Stimulated activated naive B cell treated with anti-CD40 and anti-IgM and Interleukin-4, amounts not matched to agents 10 μg/mL and 1 μg/mL and 100 μg/mL, for 72 hours (primary cell): Measurements from ENCODE around the gene LACTB.
"Not testable (repeated sequence)": the region's sequence is repeated elsewhere in the genome, so short reads cannot be mapped to it uniquely, and the experiment has no call there.

Source experiments
- ATAC-seq, 2 donors: fragments of 150-1000 bp; cut with Tn5 transposase; replicated peaks; 2 replicates each; pipeline ENCODE4 v1.10.0; 2021; ENCODE audit warnings: moderate library complexity in 1 of 2
- DNase-seq: peaks from one replicate; pipeline ENCODE4 v3.0.0; 2021
- H3K27ac Mint-ChIP-seq: one replicate; pipeline ENCODE4 v1.8.0; 2022; ENCODE audit warnings: mild to moderate bottlenecking, mixed read lengths
- H3K27me3 Mint-ChIP-seq, 2 donors: one replicate each; pipeline ENCODE4 v1.8.0; 2022; ENCODE audit warnings: mixed read lengths in 2 of 2
- H3K36me3 Mint-ChIP-seq, 2 donors: one replicate each; pipeline ENCODE4 v1.8.0; 2022; ENCODE audit warnings: mixed read lengths in 2 of 2, mild to moderate bottlenecking in 1 of 2
- H3K4me1 Mint-ChIP-seq, 2 donors: one replicate each; pipeline ENCODE4 v1.8.0; 2022; ENCODE audit warnings: mixed read lengths in 2 of 2, mild to moderate bottlenecking in 1 of 2
- H3K4me3 Mint-ChIP-seq, 2 donors: one replicate each; pipeline ENCODE4 v1.8.0; 2022; ENCODE audit warnings: mild to moderate bottlenecking in 2 of 2, mixed read lengths in 2 of 2, moderate library complexity in 1 of 2
- H3K9me3 Mint-ChIP-seq, 2 donors: one replicate each; pipeline ENCODE4 v1.8.0; 2022; ENCODE audit warnings: mixed read lengths in 2 of 2, mild to moderate bottlenecking in 1 of 2

The LACTB gene

DNA sequence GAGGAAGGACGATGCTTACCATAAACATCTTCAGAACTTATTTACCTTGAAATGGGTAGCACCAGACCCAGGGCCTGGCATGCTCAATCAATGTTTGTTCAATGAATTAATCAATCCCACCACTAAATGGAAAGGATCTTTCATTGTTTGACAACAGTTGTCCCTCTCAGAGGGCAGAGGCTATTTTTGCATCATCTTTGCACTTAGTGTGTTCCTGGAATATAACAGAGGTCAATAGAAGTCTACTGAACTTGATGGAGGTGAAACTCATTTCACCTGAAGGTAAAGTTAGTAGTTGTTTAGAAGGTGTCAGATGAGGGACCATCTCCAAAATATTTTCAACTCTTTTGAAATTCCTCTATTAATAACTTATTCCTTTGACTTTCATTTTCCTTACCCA, 36.9 kb upstream of the LACTB start:
- ATAC-seq (no peak), DNase-seq (no peak)
- no peaks in the 10 kb centered on the region for H3K36me3 Mint-ChIP-seq
- H3K27ac Mint-ChIP-seq, result no peak overlapping the region
- no peak overlapping the region for H3K4me3 Mint-ChIP-seq
- peaks cover 0 to 23% of the 10 kb centered on the region in 2 donors for H3K27me3 Mint-ChIP-seq
- no peaks in the 10 kb centered on the region for H3K9me3 Mint-ChIP-seq
- peaks cover 0 to 4% of the 10 kb centered on the region in 2 donors for H3K4me1 Mint-ChIP-seq

DNA sequence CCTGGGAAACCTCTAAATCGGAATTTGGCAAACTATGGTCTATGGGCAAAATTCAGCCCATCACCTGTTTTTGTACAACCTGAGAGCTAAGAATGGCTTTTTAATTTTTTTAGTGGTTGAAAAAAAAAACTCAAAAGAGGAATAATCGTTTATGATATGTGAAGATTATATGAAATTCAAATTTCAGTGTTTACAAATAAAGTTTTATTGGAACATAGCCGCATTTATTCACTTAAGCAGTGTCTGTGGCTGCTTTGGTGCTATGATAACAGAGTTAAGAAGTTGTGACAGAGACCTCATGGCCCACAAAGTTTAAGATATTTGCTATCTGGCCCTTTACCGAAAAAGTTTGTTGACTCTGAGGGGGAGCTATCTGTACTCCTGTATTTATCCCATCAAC, 36.4 kb upstream of the LACTB start:
- DNase-seq (no peak), ATAC-seq (no peak)
- Mint-ChIP-seq H3K27me3 (peaks cover 0 to 19% of the 10 kb centered on the region in 2 donors), H3K4me1 (peaks cover 0 to 4% of the 10 kb centered on the region in 2 donors), H3K27ac (no peak overlapping the region), H3K36me3 (no peaks in the 10 kb centered on the region), H3K9me3 (no peaks in the 10 kb centered on the region), H3K4me3 (no peak overlapping the region)

DNA sequence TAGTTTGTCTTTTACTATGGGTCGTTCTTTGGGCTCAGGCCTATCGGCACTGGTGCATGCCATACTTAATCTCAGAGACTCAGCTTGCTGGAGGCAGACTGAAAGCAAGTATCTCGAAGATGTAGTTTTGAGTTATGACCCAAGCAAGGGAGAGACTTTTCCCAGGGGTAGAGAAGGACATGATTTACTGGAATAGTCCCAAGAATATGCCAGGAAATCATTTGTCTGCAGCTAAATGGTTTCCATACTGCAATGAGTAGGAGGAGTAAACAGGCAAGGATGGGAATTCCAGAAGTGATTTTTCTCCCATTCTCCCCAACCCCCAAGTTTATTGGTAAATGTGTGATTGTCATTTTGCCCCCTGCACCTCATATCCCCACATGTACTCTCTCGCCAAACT, 35.4 kb upstream of the LACTB start:
- no peak overlapping the region for H3K4me3 Mint-ChIP-seq
- peaks cover 0 to 4% of the 10 kb centered on the region in 2 donors for H3K4me1 Mint-ChIP-seq
- H3K27me3 Mint-ChIP-seq, result peaks cover 0 to 11% of the 10 kb centered on the region in 2 donors
- ATAC-seq, result no peak
- no peak for DNase-seq
- H3K9me3 Mint-ChIP-seq, result no peaks in the 10 kb centered on the region
- H3K36me3 Mint-ChIP-seq, result no peaks in the 10 kb centered on the region
- H3K27ac Mint-ChIP-seq, result no peak overlapping the region

DNA sequence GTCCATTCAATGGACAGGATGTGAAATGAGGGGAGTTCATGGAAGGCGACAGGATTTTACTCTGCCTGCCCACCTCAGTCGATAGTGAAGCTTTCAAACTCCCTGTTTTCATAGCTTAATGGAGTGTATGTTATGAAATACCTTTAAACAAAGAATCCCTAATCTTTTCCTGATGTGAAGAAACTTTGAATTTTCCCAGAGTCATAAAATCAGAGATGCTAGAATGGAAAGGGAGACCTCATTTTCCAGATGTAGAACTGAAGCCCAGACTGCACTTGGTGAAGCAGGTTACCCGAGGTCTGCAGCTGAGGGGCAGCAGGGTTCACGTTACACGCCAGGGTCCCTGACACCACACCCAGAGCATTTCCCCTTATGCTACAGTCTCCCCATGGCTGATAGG, 34.7 kb upstream of the LACTB start:
- Mint-ChIP-seq H3K9me3 (no peaks in the 10 kb centered on the region), H3K27ac (no peak overlapping the region)
- ATAC-seq, result no peak

DNA sequence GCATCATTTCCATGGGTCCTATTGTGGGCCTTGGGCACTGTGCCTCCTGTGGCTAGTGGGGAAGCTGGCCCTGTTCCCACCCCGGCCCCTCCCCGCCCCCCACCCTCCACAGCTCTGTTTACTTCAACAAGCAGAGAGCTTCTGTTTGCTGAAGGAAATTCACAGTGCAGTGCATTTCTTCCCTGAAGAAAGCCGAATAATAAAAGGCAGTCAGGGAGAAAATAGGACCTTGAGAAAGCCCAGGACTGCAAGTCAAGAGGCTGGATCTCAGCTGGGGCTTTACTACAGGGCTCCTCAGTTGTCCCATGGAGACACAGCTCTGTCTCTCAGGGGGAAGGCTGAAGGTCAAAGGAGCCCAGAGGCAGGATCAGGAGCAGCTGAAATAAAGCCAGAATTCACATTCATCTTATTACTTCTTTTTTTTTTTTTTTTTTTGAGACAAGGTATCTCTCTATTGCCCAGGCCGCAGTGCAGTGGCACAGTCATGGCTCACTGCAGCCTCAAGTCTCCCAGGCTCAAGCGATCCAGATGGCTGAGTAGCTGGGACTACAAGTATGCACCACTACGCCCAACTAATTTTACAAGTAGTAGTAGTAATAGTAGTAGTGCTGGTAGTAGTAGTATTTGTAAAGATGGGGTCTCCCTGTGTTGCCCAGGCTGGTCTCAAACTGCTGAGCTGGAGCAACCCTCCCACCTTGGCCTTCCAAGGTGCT, 33.0 kb upstream of the LACTB start:
- no peak for ATAC-seq

More for the DNA sequence above, 34.7 kb upstream of the LACTB start:
- Mint-ChIP-seq H3K4me3 (no peak overlapping the region), H3K36me3 (no peaks in the 10 kb centered on the region), H3K4me1 (peaks cover 0 to 4% of the 10 kb centered on the region in 2 donors), H3K27me3 (peaks cover 0 to 11% of the 10 kb centered on the region in 2 donors)
- DNase-seq, result no peak

DNA sequence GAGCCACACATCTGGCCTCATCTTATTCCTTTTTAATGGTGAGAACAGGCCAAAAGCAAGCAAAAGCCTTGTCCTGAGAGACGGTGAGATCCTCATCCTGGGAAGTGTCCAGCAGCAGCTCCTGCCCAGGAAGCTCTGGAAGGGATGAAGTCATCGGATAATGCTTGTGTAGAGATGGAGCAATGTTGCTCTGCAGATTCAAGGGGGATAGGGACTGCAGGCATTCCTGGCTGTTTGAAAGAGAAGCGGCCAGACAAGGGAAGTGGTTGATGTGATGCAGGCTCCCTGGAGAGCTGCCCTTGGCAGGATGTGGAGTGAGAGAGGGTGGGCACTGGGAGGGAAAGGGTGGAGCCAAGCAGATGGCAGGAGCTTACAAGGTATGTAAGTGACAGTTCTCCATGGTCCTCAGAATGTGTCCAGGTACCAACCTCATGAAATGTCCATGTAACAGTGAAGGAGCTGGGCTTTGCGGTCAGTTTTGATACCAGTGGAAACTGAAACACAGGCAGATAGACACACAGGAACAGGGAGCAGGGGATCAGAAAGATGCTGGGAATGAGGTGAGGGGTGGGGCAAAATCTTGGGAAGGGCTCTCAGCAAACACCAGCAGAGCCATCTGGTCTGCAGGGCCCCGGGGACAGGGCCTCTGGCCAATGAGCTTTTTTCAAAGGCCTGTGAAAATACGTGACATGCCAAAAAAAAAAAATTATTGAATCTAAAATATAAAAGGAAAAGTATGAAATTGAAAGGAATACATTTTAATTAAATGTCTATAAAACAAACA, 32.2 kb upstream of the LACTB start:
- Mint-ChIP-seq H3K4me3 (no peak overlapping the region), H3K27ac (no peak overlapping the region), H3K4me1 (peaks cover 6 to 7% of the 10 kb centered on the region in 2 donors), H3K36me3 (no peaks in the 10 kb centered on the region), H3K27me3 (peaks cover 0 to 4% of the 10 kb centered on the region in 2 donors), H3K9me3 (no peaks in the 10 kb centered on the region)
- no peak for ATAC-seq
- DNase-seq, result no peak

More for the DNA sequence above, 33.0 kb upstream of the LACTB start:
- H3K4me1 Mint-ChIP-seq, result peaks cover 5 to 7% of the 10 kb centered on the region in 2 donors
- H3K27me3 Mint-ChIP-seq, result peaks cover 0 to 4% of the 10 kb centered on the region in 2 donors
- no peak for DNase-seq
- H3K4me3 Mint-ChIP-seq, result no peak overlapping the region
- H3K9me3 Mint-ChIP-seq, result no peaks in the 10 kb centered on the region
- H3K27ac Mint-ChIP-seq, result no peak overlapping the region
- no peaks in the 10 kb centered on the region for H3K36me3 Mint-ChIP-seq

DNA sequence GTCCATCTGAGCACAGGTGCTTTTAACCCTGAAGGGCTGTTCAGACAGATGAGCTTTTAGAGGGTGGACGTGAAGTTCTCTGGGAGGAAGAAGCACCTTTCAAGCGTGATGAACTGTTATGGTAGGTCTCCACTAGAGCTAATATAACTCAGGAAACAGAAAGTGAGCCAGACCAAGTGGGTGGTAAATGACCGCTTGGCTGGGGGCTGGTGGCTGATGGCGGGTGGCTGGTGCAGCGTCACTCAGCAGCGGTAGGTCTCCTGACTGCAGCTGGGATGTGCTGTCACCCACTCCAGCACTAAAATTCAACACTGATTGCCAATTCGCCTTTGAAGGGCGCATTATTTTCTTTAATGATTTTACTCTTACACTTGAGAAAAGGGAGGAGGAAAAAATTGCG, 31.2 kb upstream of the LACTB start:
- H3K36me3 Mint-ChIP-seq, result no peaks in the 10 kb centered on the region
- no peak overlapping the region for H3K4me3 Mint-ChIP-seq
- peaks cover 0 to 4% of the 10 kb centered on the region in 2 donors for H3K27me3 Mint-ChIP-seq
- H3K9me3 Mint-ChIP-seq, result no peaks in the 10 kb centered on the region
- H3K27ac Mint-ChIP-seq, result no peak overlapping the region
- H3K4me1 Mint-ChIP-seq, result peaks cover 6 to 7% of the 10 kb centered on the region in 2 donors
- DNase-seq, result no peak
- ATAC-seq, result no peak

DNA sequence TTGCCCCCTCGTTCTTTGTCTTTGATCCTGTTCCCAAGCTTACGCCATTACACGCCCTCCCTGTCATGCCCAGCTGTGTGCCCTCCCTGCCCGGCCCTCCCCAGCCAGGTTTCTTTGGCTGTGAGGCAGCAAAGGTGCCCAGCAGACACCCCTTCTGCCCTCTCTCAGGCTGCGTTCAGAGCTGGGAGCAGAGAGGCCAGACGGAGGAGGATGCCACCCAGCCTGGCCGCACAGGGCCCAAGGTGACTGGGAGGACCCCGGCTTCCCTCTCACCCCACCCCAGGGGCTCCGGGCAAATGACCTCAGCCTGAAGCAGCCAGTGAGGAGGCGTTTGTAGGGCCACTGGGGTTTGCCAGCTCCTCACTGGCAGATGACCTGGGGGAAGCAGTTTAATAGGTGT, 30.8 kb upstream of the LACTB start:
- ATAC-seq, result no peak
- H3K36me3 Mint-ChIP-seq, result no peaks in the 10 kb centered on the region
- H3K27ac Mint-ChIP-seq, result no peak overlapping the region
- peaks cover 6 to 7% of the 10 kb centered on the region in 2 donors for H3K4me1 Mint-ChIP-seq
- no peak for DNase-seq
- H3K27me3 Mint-ChIP-seq, result peaks cover 0 to 4% of the 10 kb centered on the region in 2 donors
- H3K9me3 Mint-ChIP-seq, result no peaks in the 10 kb centered on the region
- H3K4me3 Mint-ChIP-seq, result no peak overlapping the region

DNA sequence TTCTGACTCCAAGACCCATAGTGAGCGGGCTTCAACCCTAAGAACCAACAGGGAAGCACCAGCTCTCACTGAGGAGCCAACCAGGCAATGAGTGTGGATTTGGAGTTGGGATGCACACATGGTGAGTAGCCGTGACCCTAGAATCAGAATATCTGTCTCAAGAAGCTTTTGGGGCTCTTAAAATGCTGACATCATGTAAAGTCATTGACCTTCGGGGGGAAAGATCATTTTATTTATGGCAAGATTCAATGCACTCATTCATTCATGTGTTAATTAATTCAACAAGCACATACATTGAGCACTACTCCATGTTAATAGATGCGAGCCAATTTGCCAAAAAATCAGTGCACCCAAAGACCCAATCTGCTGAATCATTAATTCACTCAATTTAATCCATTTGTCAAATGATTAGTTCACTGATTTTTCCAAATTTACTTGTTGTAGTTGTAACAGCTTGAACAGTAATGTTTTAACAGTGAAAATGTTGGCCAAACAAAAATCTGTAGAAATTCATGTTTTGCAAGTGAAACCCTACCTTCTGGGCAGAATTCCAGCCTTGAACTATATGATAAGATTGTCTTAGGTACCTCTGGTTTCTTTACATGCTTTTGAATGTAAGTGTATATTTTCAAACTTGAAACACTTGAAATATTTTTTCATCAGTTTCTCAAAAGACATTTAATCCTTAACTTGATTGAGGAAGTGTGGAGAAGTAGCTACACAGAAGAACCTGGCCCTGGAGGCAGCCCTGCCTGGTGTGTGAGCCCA, 29.8 kb upstream of the LACTB start:
- H3K27me3 Mint-ChIP-seq, result peaks cover 0 to 4% of the 10 kb centered on the region in 2 donors
- no peaks in the 10 kb centered on the region for H3K9me3 Mint-ChIP-seq
- ATAC-seq (no peak), DNase-seq (no peak)
- H3K4me1 Mint-ChIP-seq, result peaks cover 6 to 7% of the 10 kb centered on the region in 2 donors
- no peak overlapping the region for H3K4me3 Mint-ChIP-seq
- no peak overlapping the region for H3K27ac Mint-ChIP-seq
- no peaks in the 10 kb centered on the region for H3K36me3 Mint-ChIP-seq

DNA sequence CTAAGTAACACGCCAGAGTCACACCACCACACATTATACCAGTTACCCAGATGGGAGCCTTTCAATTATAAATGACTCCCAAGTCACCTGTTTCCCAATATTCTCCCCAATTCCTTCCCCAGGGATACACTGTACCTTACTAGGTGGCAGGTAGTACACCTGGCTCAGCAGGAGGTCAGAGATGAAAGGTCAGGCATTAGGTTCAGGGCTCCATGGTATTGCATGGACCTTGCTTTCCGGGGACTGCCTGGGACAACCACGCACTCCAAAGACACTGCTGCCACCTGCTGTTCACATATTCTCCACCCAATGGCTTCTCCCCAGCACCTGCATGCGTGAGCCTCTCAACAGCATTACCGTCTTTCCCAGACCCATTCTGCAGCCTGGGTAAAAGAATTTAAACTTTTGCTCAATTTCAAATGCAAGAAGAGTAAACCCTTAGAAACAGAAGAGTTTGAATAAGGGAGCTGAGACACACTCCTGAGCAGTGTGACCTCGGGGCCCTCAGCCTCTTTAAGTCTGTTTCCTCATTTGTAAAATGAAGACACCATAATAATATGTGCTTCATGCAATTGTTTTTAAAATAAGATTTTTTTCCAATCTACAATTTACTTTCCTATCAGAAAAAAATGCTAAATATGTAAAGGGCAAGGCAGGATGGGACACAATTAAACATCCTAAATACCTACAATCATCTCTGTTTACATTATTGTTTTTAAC, 28.0 kb upstream of the LACTB start:
- Mint-ChIP-seq H3K36me3 (no peaks in the 10 kb centered on the region), H3K27ac (peak overlapping the region; percentile 27), H3K4me1 (peaks cover 6 to 7% of the 10 kb centered on the region in 2 donors), H3K4me3 (no peak overlapping the region), H3K9me3 (no peaks in the 10 kb centered on the region), H3K27me3 (peaks cover 0 to 4% of the 10 kb centered on the region in 2 donors)
- DNase-seq, result peak; percentile 40
- peak; percentile 93 to 97 for ATAC-seq

DNA sequence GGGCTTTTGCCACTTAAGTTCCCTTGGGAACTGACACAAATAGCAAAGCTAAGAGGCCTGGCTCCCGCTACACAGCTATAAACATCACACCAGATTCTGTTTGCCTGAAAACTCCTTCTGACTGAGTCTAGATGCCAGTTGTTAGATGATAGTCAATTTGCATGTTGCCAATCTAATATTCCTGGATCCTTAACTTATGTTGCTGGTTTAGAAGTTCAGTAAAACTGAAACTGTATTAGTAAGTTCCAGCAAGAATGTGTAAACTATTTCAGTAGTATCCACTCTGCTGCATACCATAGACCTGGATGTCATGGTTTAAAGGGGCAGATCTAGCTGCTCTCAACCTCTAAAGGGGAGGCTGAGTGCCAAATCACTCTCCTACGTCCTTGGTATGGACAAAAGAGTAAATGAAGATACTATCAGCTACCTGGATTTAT, 27.1 kb upstream of the LACTB start:
- H3K4me3 Mint-ChIP-seq, result no peak overlapping the region
- H3K4me1 Mint-ChIP-seq, result peaks cover 4 to 6% of the 10 kb centered on the region in 2 donors
- H3K27me3 Mint-ChIP-seq, result no peaks in the 10 kb centered on the region
- no peak overlapping the region for H3K27ac Mint-ChIP-seq
- H3K36me3 Mint-ChIP-seq, result no peaks in the 10 kb centered on the region
- ATAC-seq (no peak), DNase-seq (no peak)
- no peaks in the 10 kb centered on the region for H3K9me3 Mint-ChIP-seq

DNA sequence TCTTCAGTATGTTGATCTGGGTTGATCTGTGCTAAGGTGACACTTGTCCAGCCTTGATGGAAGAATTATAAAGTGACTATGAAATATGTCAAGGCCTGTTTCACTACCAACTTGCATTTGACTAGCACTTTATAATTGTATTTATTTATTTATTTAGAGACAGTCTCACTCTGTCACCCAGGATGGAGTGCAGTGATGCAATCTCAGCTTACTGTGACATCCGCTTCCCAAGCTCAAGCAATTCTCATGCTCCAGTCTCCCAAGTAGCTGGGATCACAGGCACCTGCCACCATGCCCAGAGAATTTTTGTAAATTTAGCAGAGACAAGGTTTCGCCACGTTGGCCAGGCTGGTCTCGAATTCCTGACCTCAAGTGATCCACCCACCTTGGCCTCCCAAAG, 25.5 kb upstream of the LACTB start:
- Mint-ChIP-seq H3K27ac (no peak overlapping the region), H3K36me3 (no peaks in the 10 kb centered on the region), H3K4me1 (peaks cover 4 to 6% of the 10 kb centered on the region in 2 donors), H3K9me3 (no peaks in the 10 kb centered on the region), H3K27me3 (no peaks in the 10 kb centered on the region), H3K4me3 (no peak overlapping the region)
- no peak for DNase-seq
- no peak for ATAC-seq

DNA sequence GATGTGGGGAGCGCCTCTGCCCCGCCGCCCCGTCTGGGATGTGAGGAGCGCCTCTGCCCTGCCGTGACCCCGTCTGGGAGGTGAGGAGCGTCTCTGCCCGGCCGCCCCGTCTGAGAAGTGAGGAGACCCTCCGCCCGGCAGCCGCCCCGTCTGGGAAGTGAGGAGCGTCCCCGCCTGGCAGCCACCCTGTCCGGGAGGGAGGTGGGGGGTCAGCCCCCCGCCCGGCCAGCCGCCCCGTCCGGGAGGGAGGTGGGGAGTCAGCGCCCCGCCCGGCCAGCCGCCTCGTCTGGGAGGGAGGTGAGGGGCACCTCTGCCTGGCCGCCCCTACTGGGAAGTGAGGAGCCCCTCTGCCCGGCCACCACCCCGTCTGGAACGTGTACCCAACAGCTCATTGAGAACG, 22.8 kb upstream of the LACTB start:
- not testable (repeated sequence) for H3K36me3 Mint-ChIP-seq, DNase-seq, H3K4me3 Mint-ChIP-seq, H3K4me1 Mint-ChIP-seq, H3K9me3 Mint-ChIP-seq, H3K27ac Mint-ChIP-seq, H3K27me3 Mint-ChIP-seq, ATAC-seq

DNA sequence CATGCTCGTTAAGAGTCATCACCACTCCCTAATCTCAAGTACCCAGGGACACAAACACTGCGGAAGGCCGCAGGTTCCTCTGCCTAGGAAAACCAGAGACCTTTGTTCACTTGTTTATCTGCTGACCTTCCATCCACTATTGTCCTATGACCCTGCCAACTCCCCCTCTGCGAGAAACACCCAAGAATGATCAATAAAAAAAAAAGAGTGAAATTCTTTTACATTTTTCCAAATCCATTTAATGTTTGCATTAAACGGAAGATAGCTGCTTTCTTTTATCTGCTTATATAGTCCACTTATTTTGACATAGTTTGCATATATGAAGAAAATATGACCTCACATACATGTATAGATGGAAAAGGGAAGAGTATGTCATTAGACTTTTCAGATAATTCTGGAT, 22.1 kb upstream of the LACTB start:
- not testable (repeated sequence) for ATAC-seq, H3K9me3 Mint-ChIP-seq, H3K27ac Mint-ChIP-seq, H3K4me3 Mint-ChIP-seq, H3K36me3 Mint-ChIP-seq, DNase-seq, H3K4me1 Mint-ChIP-seq
- peaks cover 0 to 11% of the 10 kb centered on the region in 2 donors for H3K27me3 Mint-ChIP-seq
